Measurements from ENCODE around the gene ARX.

The ARX gene

GRCh38 chrX:25015486-25016360 is at the start of gene ARX:
TSS of gene ARX (minus strand) at chrX:25015965. CDS start at chrX:25015737, 228 bp downstream.
- DNase-seq, result peak in 1 of 2 experiments; percentile 42

- DNase-seq, result no peak
Observed at GRCh38 chrX:25059273-25059672, 43.5 kb upstream of the ARX start.

- no peak for DNase-seq
Observed at GRCh38 chrX:25052798-25053534, 37.2 kb upstream of the ARX start.

- DNase-seq, result no peak
Observed at GRCh38 chrX:25049971-25050370, 34.2 kb upstream of the ARX start.

GRCh38 chrX:25049357-25049756 is 33.6 kb upstream of the ARX start:
- no peak for DNase-seq

- DNase-seq, result no peak
Observed at GRCh38 chrX:25048178-25048577, 32.4 kb upstream of the ARX start.

GRCh38 chrX:25043192-25043591 is 27.4 kb upstream of the ARX start:
- no peak for DNase-seq

GRCh38 chrX:25039036-25039435 is 23.3 kb upstream of the ARX start:
- DNase-seq, result no peak

- DNase-seq, result no peak
Observed at GRCh38 chrX:25034889-25035288, 19.1 kb upstream of the ARX start.

GRCh38 chrX:25029288-25029825 is 13.6 kb upstream of the ARX start:
- no peak for DNase-seq

- no peak for DNase-seq
Observed at GRCh38 chrX:25028726-25029125, 13.0 kb upstream of the ARX start.

- no peak for DNase-seq
Observed at GRCh38 chrX:25026576-25026975, 10.8 kb upstream of the ARX start.

GRCh38 chrX:25025615-25026014 is 9.8 kb upstream of the ARX start:
- DNase-seq, result no peak

GRCh38 chrX:25023908-25024307 is 8.1 kb upstream of the ARX start:
- DNase-seq, result no peak

- no peak for DNase-seq
Observed at GRCh38 chrX:25022499-25023325, 6.9 kb upstream of the ARX start.

- peak in 1 of 2 experiments; percentile 43 for DNase-seq
Observed at GRCh38 chrX:25020905-25021449, 5.2 kb upstream of the ARX start.

- DNase-seq, result no peak
Observed at GRCh38 chrX:25020391-25020904, 4.7 kb upstream of the ARX start.

GRCh38 chrX:25019707-25020390 is 4.1 kb upstream of the ARX start:
- DNase-seq, result no peak

GRCh38 chrX:25018682-25019081 is 2.9 kb upstream of the ARX start:
- DNase-seq, result no peak

- DNase-seq, result no peak
Observed at GRCh38 chrX:25017667-25018247, 2.0 kb upstream of the ARX start.

- DNase-seq, result no peak
Observed at GRCh38 chrX:25016938-25017598, 1.3 kb upstream of the ARX start.
